GM23338 (cell line): ENCODE measurements around the gene GRHPR. TPM values are rescaled to one million over a fixed set of nuclear protein-coding genes. Genes with fewer than 3 reads are reported as not detected.

Experiments
- ATAC-seq: fragments of 200-7000 bp; cut with Tn5 transposase; 3 replicates; pipeline ENCODE4 v1.9.1; 2020
- DNase-seq: peaks from one replicate; pipeline ENCODE4 v3.0.0-alpha.2; 2015; ENCODE audit warnings: low spot score
- H2AFZ ChIP-seq: fragments of 200-600 bp; sonication (generic); 2 replicates; pipeline ENCODE4 v1.8.0; 2016; ENCODE audit warnings: antibody characterized with exemption, mild to moderate bottlenecking, moderate library complexity
- H3F3A ChIP-seq: fragments of 200-600 bp; sonication (generic); replicated peaks from 2 replicates; pipeline ENCODE4 v1.8.0; 2017; ENCODE audit warnings: antibody characterized with exemption, mixed run types, low read depth
- H3K27ac ChIP-seq: fragments of 200-600 bp; sonication (generic); 2 replicates; pipeline ENCODE4 v1.6.1; 2016; ENCODE audit warnings: low read depth
- H3K27me3 ChIP-seq: fragments of 200-600 bp; sonication (generic); 2 replicates; pipeline ENCODE4 v1.8.0; 2016; ENCODE audit warnings: mild to moderate bottlenecking, mixed run types, moderate library complexity; ENCODE audit not compliant: insufficient read depth
- H3K36me3 ChIP-seq: fragments of 200-600 bp; sonication (generic); 2 replicates; pipeline ENCODE4 v1.8.0; 2016; ENCODE audit warnings: mild to moderate bottlenecking; ENCODE audit not compliant: insufficient read depth
- H3K4me1 ChIP-seq: fragments of 200-600 bp; sonication (generic); 2 replicates; pipeline ENCODE4 v1.8.0; 2016; ENCODE audit warnings: mild to moderate bottlenecking, moderate library complexity; ENCODE audit not compliant: insufficient read depth
- H3K4me2 ChIP-seq: fragments of 200-600 bp; sonication (generic); 2 replicates; pipeline ENCODE4 v1.7.1; 2017; ENCODE audit warnings: mixed run types
- H3K4me3 ChIP-seq: fragments of 200-600 bp; sonication (generic); 2 replicates; pipeline ENCODE4 v1.6.1; 2016; ENCODE audit warnings: mixed run types
- H3K79me2 ChIP-seq: fragments of 200-600 bp; sonication (generic); replicated peaks from 2 replicates; pipeline ENCODE4 v1.8.0; 2017; ENCODE audit warnings: mild to moderate bottlenecking; ENCODE audit not compliant: insufficient read depth
- H3K9me2 ChIP-seq: fragments of 200-600 bp; sonication (generic); 2 replicates; pipeline ENCODE4 v1.8.0; 2017; ENCODE audit not compliant: insufficient read depth
- H4K20me1 ChIP-seq: fragments of 200-600 bp; sonication (generic); replicated peaks from 2 replicates; pipeline ENCODE4 v1.8.0; 2017; ENCODE audit warnings: mild to moderate bottlenecking; ENCODE audit not compliant: insufficient read depth
- H3K27ac Mint-ChIP-seq: 2 replicates; pipeline ENCODE4 v1.8.0; 2020; ENCODE audit warnings: inconsistent platforms, mild to moderate bottlenecking, moderate library complexity, mixed read lengths
- H3K27me3 Mint-ChIP-seq: 3 replicates; pipeline ENCODE4 v1.8.0; 2022; ENCODE audit warnings: low read depth, mild to moderate bottlenecking, moderate library complexity, mixed read lengths, inconsistent platforms; ENCODE audit not compliant: insufficient read depth, poor library complexity
- H3K36me3 Mint-ChIP-seq: 3 replicates; pipeline ENCODE4 v1.8.0; 2021; ENCODE audit warnings: low read depth, mild to moderate bottlenecking, inconsistent platforms, moderate library complexity, mixed read lengths
- H3K4me1 Mint-ChIP-seq: 3 replicates; pipeline ENCODE4 v1.8.0; 2020; ENCODE audit warnings: mild to moderate bottlenecking, inconsistent platforms, mixed read lengths
- H3K4me3 Mint-ChIP-seq: 3 replicates; pipeline ENCODE4 v1.8.0; 2021; ENCODE audit warnings: moderate library complexity, mild to moderate bottlenecking, inconsistent platforms, mixed read lengths
- H3K9me3 Mint-ChIP-seq: 3 replicates; pipeline ENCODE4 v1.8.0; 2020; ENCODE audit warnings: moderate library complexity, mild to moderate bottlenecking, inconsistent platforms, mixed read lengths
- CTCF ChIP-seq, 2 experiments: fragments of 200-600 bp in 1 of 2; sonication (generic) in 1 of 2; conservative IDR thresholded peaks; 2 replicates each; pipeline versions ENCODE4 v1.5.1 to v1.6.1; 2016 to 2017; ENCODE audit warnings: antibody characterized with exemption in 2 of 2, low read depth in 2 of 2, mild to moderate bottlenecking in 2 of 2, moderate library complexity in 1 of 2
- EZH2 ChIP-seq: fragments of 200-600 bp; sonication (generic); IDR thresholded peaks from one replicate; pipeline ENCODE4 v1.8.0; 2017; ENCODE audit warnings: antibody characterized with exemption, mild to moderate bottlenecking, low read depth; ENCODE audit not compliant: unreplicated experiment
- EZH2phosphoT487 ChIP-seq: fragments of 200-600 bp; sonication (generic); IDR thresholded peaks from one replicate; pipeline ENCODE4 v1.8.1; 2018; ENCODE audit warnings: antibody characterized with exemption; ENCODE audit not compliant: unreplicated experiment
- STAT1 ChIP-seq: IDR thresholded peaks from one replicate; pipeline ENCODE4 v1.6.1; 2016; ENCODE audit warnings: antibody characterized with exemption; ENCODE audit not compliant: unreplicated experiment
- ZNF114 ChIP-seq: fragments of 250-450 bp; sonication (Bioruptor Pico); IDR thresholded peaks from 2 replicates; pipeline ENCODE4 v1.5.0; 2020; ENCODE audit warnings: mild to moderate bottlenecking, moderate library complexity
- polyA plus RNA-seq: library from polyadenylated mRNA; unstranded; fragments of >200 nt; fragmentation: Nextera tagmentation; extraction: Ambion mirVana; gene quantifications from 2 replicates; pipeline ENCODE4 v1.2.1, GENCODE V29; 2016
- total RNA-seq: library from RNA; depleted of rRNA; stranded (reverse); fragments of >200 nt; shearing (Covaris generic); gene quantifications from 2 replicates; pipeline ENCODE4 v1.2.3, GENCODE V29; 2014
- TF ChIP-seq, protein P1 (sequence below): IDR thresholded peaks from 2 replicates; pipeline ENCODE4 v1.6.1; 2016; ENCODE audit warnings: antibody characterized with exemption

GRHPR gene
- total and polyA plus RNA-seq, 2 experiments from 2014 or later, result 69.0 to 128 TPM

DNA sequence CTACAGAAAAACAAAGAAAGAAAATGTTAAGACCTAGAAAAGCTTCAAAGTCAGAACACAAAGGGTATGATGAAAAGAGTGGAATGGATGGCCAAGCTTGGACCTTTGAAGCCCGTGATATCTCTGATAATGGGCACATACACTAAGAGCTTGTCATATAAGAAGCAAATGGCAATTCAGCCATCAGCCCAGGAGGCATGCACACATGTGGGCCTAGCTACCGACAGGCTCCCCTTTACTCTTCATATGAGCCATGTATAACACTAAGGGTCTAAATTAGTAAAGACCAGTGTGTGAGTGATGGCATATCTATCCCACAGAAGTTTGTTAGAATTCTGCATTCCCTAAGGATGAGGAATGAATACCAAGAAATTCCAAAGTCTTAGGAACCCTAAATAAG, 20.1 kb downstream of the GRHPR start:
- Mint-ChIP-seq H3K27me3 (no peaks in the 10 kb centered on the region), H3K27ac (no peak overlapping the region), H3K4me1 (peaks cover 2% of the 10 kb centered on the region; the same call in 2 of the 3 replicates), H3K9me3 (no peaks in the 10 kb centered on the region), H3K36me3 (peaks cover 48% of the 10 kb centered on the region), H3K4me3 (no peak overlapping the region)
- no peaks in the 10 kb centered on the region for H3K9me2 ChIP-seq
- peaks cover 16% of the 10 kb centered on the region for H3K36me3 ChIP-seq
- H3K27ac ChIP-seq, result peak overlapping the region; percentile 39; the same call in 1 of the 2 replicates
- no peak overlapping the region for H3K4me3 ChIP-seq
- H3K27me3 ChIP-seq, result no peaks in the 10 kb centered on the region
- ATAC-seq (no peak), DNase-seq (no peak)
- peaks cover 72% of the 10 kb centered on the region for H3K79me2 ChIP-seq
- H2AFZ ChIP-seq, result no peak overlapping the region
- TF ChIP-seq, protein P1, sequence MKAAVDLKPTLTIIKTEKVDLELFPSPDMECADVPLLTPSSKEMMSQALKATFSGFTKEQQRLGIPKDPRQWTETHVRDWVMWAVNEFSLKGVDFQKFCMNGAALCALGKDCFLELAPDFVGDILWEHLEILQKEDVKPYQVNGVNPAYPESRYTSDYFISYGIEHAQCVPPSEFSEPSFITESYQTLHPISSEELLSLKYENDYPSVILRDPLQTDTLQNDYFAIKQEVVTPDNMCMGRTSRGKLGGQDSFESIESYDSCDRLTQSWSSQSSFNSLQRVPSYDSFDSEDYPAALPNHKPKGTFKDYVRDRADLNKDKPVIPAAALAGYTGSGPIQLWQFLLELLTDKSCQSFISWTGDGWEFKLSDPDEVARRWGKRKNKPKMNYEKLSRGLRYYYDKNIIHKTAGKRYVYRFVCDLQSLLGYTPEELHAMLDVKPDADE, result no peak
- TF ChIP-seq EZH2, result no peak
- no peak for TF ChIP-seq STAT1
- no peak for TF ChIP-seq CTCF (conservative IDR thresholded peaks at IDR 0.05; ENCODE audit: low read depth in 2 of 2)
- TF ChIP-seq EZH2phosphoT487, result no peak
- H3F3A ChIP-seq, result 0 out of 2 replicates have a peak, but pooled peaks cover 9% of the 10 kb centered on the region
- H4K20me1 ChIP-seq, result peaks cover 45% of the 10 kb centered on the region
- H3K4me1 ChIP-seq, result no peaks in the 10 kb centered on the region
- H3K4me2 ChIP-seq, result no peak overlapping the region

DNA sequence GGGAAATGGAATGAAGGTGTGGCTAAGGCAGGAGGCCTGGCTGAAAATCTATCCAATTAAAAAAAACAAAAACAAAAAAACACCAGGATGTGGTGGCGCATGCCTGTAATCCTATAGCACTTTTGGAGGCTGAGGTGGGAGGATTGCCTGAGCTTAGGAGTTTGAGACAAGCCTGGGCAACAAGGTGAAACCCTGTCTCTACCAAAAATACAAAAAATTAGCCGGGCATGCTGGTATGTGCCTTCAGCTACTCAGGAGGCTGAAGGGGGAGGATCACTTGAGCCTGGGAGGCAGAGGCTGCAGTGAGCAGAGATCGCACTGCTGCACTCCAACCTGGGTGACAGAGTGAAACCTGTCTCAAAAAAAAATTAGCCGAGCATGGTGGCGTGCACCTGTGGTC, 21.1 kb downstream of the GRHPR start:
- no peak for DNase-seq
- H3K4me1 Mint-ChIP-seq, result peaks cover 10% of the 10 kb centered on the region
- Histone ChIP-seq H3K79me2 (peaks cover 74% of the 10 kb centered on the region), H3K4me3 (no peak overlapping the region), H3K9me2 (no peaks in the 10 kb centered on the region), H3K4me2 (no peak overlapping the region), H3K27me3 (no peaks in the 10 kb centered on the region), H3K27ac (peak overlapping the region; percentile 45; the same call in 1 of the 2 replicates), H4K20me1 (peaks cover 44% of the 10 kb centered on the region), H3K36me3 (peaks cover 12% of the 10 kb centered on the region), H3K4me1 (peaks cover 4% of the 10 kb centered on the region; the same call in 1 of the 2 replicates), H2AFZ (no peak overlapping the region), H3F3A (0 out of 2 replicates have a peak, but pooled peaks cover 3% of the 10 kb centered on the region)
- peaks cover 38% of the 10 kb centered on the region for H3K36me3 Mint-ChIP-seq
- no peak overlapping the region for H3K4me3 Mint-ChIP-seq
- no peaks in the 10 kb centered on the region for H3K27me3 Mint-ChIP-seq
- TF ChIP-seq ZNF114 (CRISPR knock-in tag), result no peak
- TF ChIP-seq, protein P1, result no peak
- H3K27ac Mint-ChIP-seq, result no peak overlapping the region
- no peak for ATAC-seq
- no peaks in the 10 kb centered on the region for H3K9me3 Mint-ChIP-seq
